Kidney glomerular epithelial cell (primary cell): ENCODE measurements around the gene CCT2.

ENCODE experiments used
- DNase-seq: peaks from one replicate; lab custom pipeline; 2025; lab: John Stamatoyannopoulos, UW

Gene CCT2

GRCh38 chr12:69585189-69586062 lies at the start of gene CCT2:
Gene CCT2 (plus strand): TSS chr12:69585459. CDS start chr12:69585522, 63 bp downstream.
- DNase-seq: peak; percentile 86

- peak; percentile 32 for DNase-seq
Observed at GRCh38 chr12:69540987-69541386, 44.3 kb upstream of the CCT2 start.

GRCh38 chr12:69544087-69544486 lies 41.2 kb upstream of the CCT2 start:
- DNase-seq: no peak

GRCh38 chr12:69545081-69545480 lies 40.2 kb upstream of the CCT2 start:
- no peak for DNase-seq

GRCh38 chr12:69546693-69547438 lies 38.4 kb upstream of the CCT2 start:
- DNase-seq: no peak

GRCh38 chr12:69548687-69549086 lies 36.6 kb upstream of the CCT2 start:
- no peak for DNase-seq

GRCh38 chr12:69550569-69551350 lies 34.5 kb upstream of the CCT2 start:
- no peak for DNase-seq

- DNase-seq: peak; percentile 12
Observed at GRCh38 chr12:69553628-69554248, 31.5 kb upstream of the CCT2 start.

GRCh38 chr12:69555461-69555860 lies 29.8 kb upstream of the CCT2 start:
- no peak for DNase-seq

- no peak for DNase-seq
Observed at GRCh38 chr12:69556383-69556782, 28.9 kb upstream of the CCT2 start.

GRCh38 chr12:69563166-69563762 lies 22.0 kb upstream of the CCT2 start:
- DNase-seq: no peak

- DNase-seq: no peak
Observed at GRCh38 chr12:69566603-69567002, 18.7 kb upstream of the CCT2 start.

GRCh38 chr12:69569236-69569635 lies 16.0 kb upstream of the CCT2 start:
- DNase-seq: peak; percentile 32

GRCh38 chr12:69570000-69570516 lies 15.2 kb upstream of the CCT2 start:
- DNase-seq: peak; percentile 54

- peak; percentile 66 for DNase-seq
Observed at GRCh38 chr12:69570545-69571399, 14.5 kb upstream of the CCT2 start.

- no peak for DNase-seq
Observed at GRCh38 chr12:69575346-69575745, 9.9 kb upstream of the CCT2 start.

GRCh38 chr12:69578283-69578682 lies 7.0 kb upstream of the CCT2 start:
- DNase-seq: no peak

- no peak for DNase-seq
Observed at GRCh38 chr12:69579029-69579428, 6.2 kb upstream of the CCT2 start.

GRCh38 chr12:69580074-69580473 lies 5.2 kb upstream of the CCT2 start:
- no peak for DNase-seq

GRCh38 chr12:69583203-69583602 lies 2.1 kb upstream of the CCT2 start:
- DNase-seq: no peak
